K562 (cell line): ENCODE measurements around the gene HSF5. TPM values are rescaled to one million over a fixed set of nuclear protein-coding genes. Genes with fewer than 3 reads are reported as not detected.

Source experiments
- CEBPG ChIP-seq, 3 experiments: fragments of 200-800 bp in 1 of 3; sonication (Bioruptor generic) in 1 of 3; sonication (generic) in 1 of 3; formaldehyde crosslinking in 1 of 3; IDR thresholded peaks in 2 of 3; conservative IDR thresholded peaks in 1 of 3; 2 replicates each; pipeline versions ENCODE4 v1.6.1 to v1.8.0; 2016 to 2022; ENCODE audit warnings: missing compliant biosample characterization in 2 of 3, missing genetic modification characterization in 2 of 3, mild to moderate bottlenecking in 1 of 3, missing genetic modification reagents in 1 of 3
- CTCF ChIP-seq, 3 experiments: IDR thresholded peaks in 2 of 3; conservative IDR thresholded peaks in 1 of 3; 2 replicates each; pipeline ENCODE4 v1.5.1; 2011 to 2012; ENCODE audit warnings: low read length in 3 of 3, mild to moderate bottlenecking in 3 of 3, control low read depth in 2 of 3, improper control_type of control experiment in 1 of 3, inconsistent platforms in 1 of 3, low read depth in 1 of 3, mixed read lengths in 1 of 3, moderate library complexity in 1 of 3; ENCODE audit not compliant: insufficient read depth in 2 of 3
- ELK1 ChIP-seq: sonication (generic); formaldehyde crosslinking; IDR thresholded peaks from 2 replicates; pipeline ENCODE4 v1.8.1; 2022; ENCODE audit warnings: missing genetic modification reagents
- HNRNPLL ChIP-seq: fragments of 200-400 bp; formaldehyde crosslinking; IDR thresholded peaks from 2 replicates; pipeline ENCODE4 v1.6.1; 2017; ENCODE audit warnings: low read length, low read depth, mild to moderate bottlenecking; ENCODE audit not compliant: poor library complexity, severe bottlenecking
- MTA1 ChIP-seq: fragments of 450-650 bp; IDR thresholded peaks from 2 replicates; pipeline ENCODE4 v1.6.1; 2017; ENCODE audit warnings: borderline replicate concordance
- PPARD ChIP-seq: fragments of 250-450 bp; sonication (Bioruptor Pico); IDR thresholded peaks from 2 replicates; pipeline ENCODE4 v1.8.0; 2022; ENCODE audit warnings: inconsistent platforms, mild to moderate bottlenecking, moderate library complexity
- RERE ChIP-seq: sonication (generic); formaldehyde crosslinking; IDR thresholded peaks from 2 replicates; pipeline ENCODE4 v1.8.0; 2023; ENCODE audit warnings: missing genetic modification reagents, mild to moderate bottlenecking, borderline replicate concordance
- RFX1 ChIP-seq: fragments of 450-650 bp; IDR thresholded peaks from 2 replicates; pipeline ENCODE4 v1.6.1; 2016; ENCODE audit warnings: mild to moderate bottlenecking, moderate library complexity
- TCF7L2 ChIP-seq: fragments of 150-350 bp; IDR thresholded peaks from 2 replicates; pipeline ENCODE4 v1.6.1; 2016; ENCODE audit warnings: low read depth, mild to moderate bottlenecking, low read length, moderate library complexity
- TFE3 ChIP-seq: fragments of 450-650 bp; formaldehyde crosslinking; IDR thresholded peaks from 2 replicates; pipeline ENCODE4 v1.4.0; 2020; ENCODE audit warnings: mild to moderate bottlenecking, mixed read lengths
- ZNF146 ChIP-seq: IDR thresholded peaks from one replicate; pipeline ENCODE4 v1.6.1; 2018; ENCODE audit warnings: missing compliant biosample characterization; ENCODE audit not compliant: unreplicated experiment
- ZNF444 ChIP-seq: fragments of 250-450 bp; sonication (Bioruptor Pico); IDR thresholded peaks from 2 replicates; pipeline ENCODE4 v1.4.0; 2020; ENCODE audit warnings: mild to moderate bottlenecking, moderate library complexity
- polyA plus RNA-seq, 8 experiments: library from polyadenylated mRNA; depleted of rRNA in 4 of 8; stranded (reverse) in 5 of 8; unstranded in 3 of 8; fragments of >200 nt; fragmentation: Nextera tagmentation in 2 of 8; fragmentation: Illumina TruSeq in 1 of 8; extraction: Ambion mirVana in 2 of 8; extraction: Trizol in 1 of 8; gene quantifications; 2 replicates each; pipeline versions ENCODE4 v1.2.1 to v1.2.3, GENCODE V29; 2011 to 2014; ENCODE audit warnings: inconsistent platforms in 1 of 8, missing spikeins in 1 of 8
- total RNA-seq, 7 experiments: library from RNA; depleted of rRNA in 6 of 7; stranded (reverse); fragments of >200 nt in 6 of 7; fragmentation: Illumina TruSeq in 2 of 7; extraction: Trizol in 2 of 7; gene quantifications; 2 replicates each; pipeline versions ENCODE4 v1.2.1 to v1.2.3, GENCODE V29; 2011 to 2021; ENCODE audit warnings: low replicate concordance in 1 of 7

HSF5 gene
- total and polyA plus RNA-seq, 9 of the 15 experiments (the other 6 are each of a cell fraction or from before 2014, with no cell fraction given) = 0.04 TPM; not detected in 8

DNA sequence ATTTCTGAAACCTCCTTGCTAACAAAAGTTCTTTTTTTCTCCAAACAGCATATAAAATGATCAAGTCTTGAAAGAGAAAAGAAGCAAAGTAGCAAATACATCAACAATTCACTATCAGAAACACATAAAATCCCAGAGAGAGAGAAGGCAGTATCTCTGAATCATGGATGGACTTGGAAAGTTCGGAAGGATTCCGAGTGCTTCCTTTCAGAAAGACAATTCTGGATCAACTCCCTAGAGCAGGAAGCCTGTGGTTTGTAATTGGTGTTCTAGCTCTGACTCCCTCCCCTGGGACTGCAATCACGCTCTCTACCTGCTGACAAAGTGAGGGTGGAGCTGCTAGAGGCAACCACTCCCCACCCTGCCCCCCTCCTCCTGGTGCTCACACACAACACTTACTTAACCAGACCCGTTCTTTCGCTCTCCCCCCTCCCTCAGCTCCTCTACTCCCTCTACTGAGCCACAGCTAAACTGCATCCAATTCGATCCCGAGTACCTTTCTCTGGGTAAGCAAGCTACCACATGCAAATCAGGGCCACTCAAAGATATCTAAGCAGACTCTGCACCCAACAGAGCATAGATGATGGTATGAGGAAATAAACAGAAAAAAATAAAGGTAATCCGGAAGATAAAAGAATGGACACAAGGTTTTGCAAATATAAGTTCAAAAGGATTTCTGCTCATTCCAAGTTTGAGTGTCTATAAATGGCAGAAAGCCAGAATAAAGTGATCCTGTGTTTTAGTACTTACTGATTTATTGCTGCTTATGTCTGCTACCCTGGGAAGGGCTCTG is 70.7 kb downstream of the HSF5 start, which contains the start of gene RNF43 (continued):
- TF ChIP-seq RERE (CRISPR knock-in tag) (no peak), TFE3 (no peak), HNRNPLL (no peak), MTA1 (0 out of 2 replicates have a peak, but pooled peaks have one; percentile 43), CTCF (IDR thresholded peaks at IDR 0.05 in 2 of 3, conservative IDR thresholded peaks at IDR 0.05 in 1 of 3; ENCODE audit: insufficient read depth in 2 of 3, low read depth in 1 of 3, low read length in 3 of 3) (peak; percentile 90 to 93 (median 91)), PPARD (CRISPR knock-in tag) (no peak), CEBPG (CRISPR knock-in tag; IDR thresholded peaks at IDR 0.05) (no peak), CEBPG (tag; conservative IDR thresholded peaks at IDR 0.05 in 1 of 2, IDR thresholded peaks at IDR 0.05 in 1 of 2) (peak; percentile 53 to 55; a peak in 3 of 4 replicates), ELK1 (CRISPR knock-in tag) (no peak), RFX1 (peak; percentile 32; the same call in 1 of the 2 replicates), ZNF444 (CRISPR knock-in tag) (no peak), TCF7L2 (no peak), ZNF146 (CRISPR knock-in tag) (no peak)
